DOHH2 (cell line): ENCODE data around the gene PYM1.
A peak's percentile ranks its signal among the peaks of the same experiment; 100 is the strongest.

ENCODE experiments used
- H3F3A ChIP-seq: fragments of 200-600 bp; sonication (generic), shearing (Covaris generic); 2 replicates; pipeline ENCODE4 v1.6.0; 2016; ENCODE audit warnings: antibody characterized with exemption, mild to moderate bottlenecking; ENCODE audit not compliant: control insufficient read depth, insufficient read depth
- H3K27ac ChIP-seq: fragments of 200-600 bp; sonication (generic); 2 replicates; pipeline ENCODE4 v1.5.1; 2014; ENCODE audit warnings: low read depth, mild to moderate bottlenecking, low read length, moderate library complexity
- H3K27me3 ChIP-seq: fragments of 200-600 bp; sonication (generic); 2 replicates; pipeline ENCODE4 v1.6.1; 2014; ENCODE audit warnings: mild to moderate bottlenecking, low read length, mixed read lengths; ENCODE audit not compliant: control insufficient read depth
- H3K36me3 ChIP-seq: fragments of 200-600 bp; sonication (generic); 2 replicates; pipeline ENCODE4 v1.6.1; 2014; ENCODE audit warnings: mild to moderate bottlenecking, low read length, moderate library complexity, mixed read lengths; ENCODE audit not compliant: control insufficient read depth
- H3K4me1 ChIP-seq: fragments of 200-600 bp; sonication (generic); 2 replicates; pipeline ENCODE4 v1.6.1; 2014; ENCODE audit warnings: mild to moderate bottlenecking, low read length, mixed read lengths; ENCODE audit not compliant: control insufficient read depth
- H3K4me2 ChIP-seq: fragments of 200-600 bp; sonication (generic); 2 replicates; pipeline ENCODE4 v1.6.0; 2014; ENCODE audit warnings: mild to moderate bottlenecking, low read length, moderate library complexity
- H3K4me3 ChIP-seq: fragments of 200-600 bp; sonication (generic); 2 replicates; pipeline ENCODE4 v1.5.1; 2014; ENCODE audit warnings: mild to moderate bottlenecking, low read length, mixed read lengths
- H3K79me2 ChIP-seq: fragments of 200-600 bp; sonication (generic); 2 replicates; pipeline ENCODE4 v1.6.1; 2014; ENCODE audit warnings: mild to moderate bottlenecking, low read length, mixed read lengths; ENCODE audit not compliant: control insufficient read depth
- H3K9me2 ChIP-seq: fragments of 200-600 bp; sonication (generic); replicated peaks from 2 replicates; pipeline ENCODE4 v1.6.1; 2014; ENCODE audit warnings: mild to moderate bottlenecking, low read length, mixed read lengths; ENCODE audit not compliant: control insufficient read depth
- H3K9me3 ChIP-seq: fragments of 200-600 bp; sonication (generic); 2 replicates; pipeline ENCODE4 v1.6.1; 2014; ENCODE audit warnings: antibody characterized with exemption, low read length, mixed read lengths; ENCODE audit not compliant: control insufficient read depth, insufficient read depth
- H4K20me1 ChIP-seq: fragments of 200-600 bp; sonication (generic); 2 replicates; pipeline ENCODE4 v1.6.0; 2014; ENCODE audit warnings: low read depth, mild to moderate bottlenecking, antibody characterized with exemption, low read length, moderate library complexity; ENCODE audit not compliant: control insufficient read depth, insufficient read depth
- CTCF ChIP-seq: fragments of 200-600 bp; sonication (generic); IDR thresholded peaks from one replicate; pipeline ENCODE4 v1.5.1; 2014; ENCODE audit warnings: antibody characterized with exemption, mild to moderate bottlenecking, low read depth, low read length; ENCODE audit not compliant: poor library complexity, severe bottlenecking
- EZH2phosphoT487 ChIP-seq: fragments of 200-600 bp; sonication (generic); IDR thresholded peaks from 2 replicates; pipeline ENCODE4 v1.6.1; 2017; ENCODE audit warnings: borderline replicate concordance, mild to moderate bottlenecking, antibody characterized with exemption, low read length, moderate library complexity, mixed read lengths

The PYM1 gene

GRCh38 chr12:55940065-55940732 is 12.5 kb upstream of the PYM1 start:
- no peaks in the 10 kb centered on the region for H3K9me3 ChIP-seq
- peaks cover 6% of the 10 kb centered on the region; the same call in 1 of the 2 replicates for H3F3A ChIP-seq
- TF ChIP-seq CTCF (peak; percentile 93), EZH2phosphoT487 (no peak)
- H3K4me3 ChIP-seq = peak overlapping the region; percentile 17; the same call in 1 of the 2 replicates
- peak overlapping the region; percentile 42 for H3K4me2 ChIP-seq
- no peaks in the 10 kb centered on the region for H3K27me3 ChIP-seq
- H3K79me2 ChIP-seq = no peaks in the 10 kb centered on the region
- peaks cover 10% of the 10 kb centered on the region for H3K4me1 ChIP-seq
- peaks cover 87% of the 10 kb centered on the region for H3K36me3 ChIP-seq
- no peak overlapping the region for H3K27ac ChIP-seq
- H3K9me2 ChIP-seq = no peaks in the 10 kb centered on the region
- no peaks in the 10 kb centered on the region for H4K20me1 ChIP-seq

GRCh38 chr12:55938826-55939501 is 11.3 kb upstream of the PYM1 start:
- Histone ChIP-seq H3K27ac (no peak overlapping the region), H3K27me3 (no peaks in the 10 kb centered on the region), H3K4me2 (no peak overlapping the region), H3F3A (peaks cover 6% of the 10 kb centered on the region; the same call in 1 of the 2 replicates), H3K36me3 (peaks cover 91% of the 10 kb centered on the region), H4K20me1 (no peaks in the 10 kb centered on the region), H3K9me3 (no peaks in the 10 kb centered on the region), H3K9me2 (no peaks in the 10 kb centered on the region), H3K79me2 (peaks cover 12% of the 10 kb centered on the region), H3K4me1 (peaks cover 13% of the 10 kb centered on the region), H3K4me3 (no peak overlapping the region)
- TF ChIP-seq CTCF = no peak
- no peak for TF ChIP-seq EZH2phosphoT487

- Histone ChIP-seq H3K27ac (no peak overlapping the region), H3K9me3 (no peaks in the 10 kb centered on the region), H3K4me1 (peaks cover 23% of the 10 kb centered on the region), H3K9me2 (no peaks in the 10 kb centered on the region), H3F3A (peaks cover 6% of the 10 kb centered on the region; the same call in 1 of the 2 replicates), H3K27me3 (no peaks in the 10 kb centered on the region), H3K4me2 (no peak overlapping the region), H4K20me1 (no peaks in the 10 kb centered on the region), H3K79me2 (peaks cover 22% of the 10 kb centered on the region), H3K4me3 (no peak overlapping the region), H3K36me3 (peaks cover 92% of the 10 kb centered on the region)
- no peak for TF ChIP-seq CTCF
Measured at GRCh38 chr12:55937981-55938380, 10.3 kb upstream of the PYM1 start.
